Measurements from ENCODE around the gene THSD4. TPM values are rescaled to one million over a fixed set of nuclear protein-coding genes. Genes with fewer than 3 reads are reported as not detected.
"Not testable (repeated sequence)": the region's sequence is repeated elsewhere in the genome, so short reads cannot be mapped to it uniquely, and the experiment has no call there.

Gene THSD4
- total RNA-seq, 2 donors from 2014 or later: 0.08 TPM; not detected in 1

DNA sequence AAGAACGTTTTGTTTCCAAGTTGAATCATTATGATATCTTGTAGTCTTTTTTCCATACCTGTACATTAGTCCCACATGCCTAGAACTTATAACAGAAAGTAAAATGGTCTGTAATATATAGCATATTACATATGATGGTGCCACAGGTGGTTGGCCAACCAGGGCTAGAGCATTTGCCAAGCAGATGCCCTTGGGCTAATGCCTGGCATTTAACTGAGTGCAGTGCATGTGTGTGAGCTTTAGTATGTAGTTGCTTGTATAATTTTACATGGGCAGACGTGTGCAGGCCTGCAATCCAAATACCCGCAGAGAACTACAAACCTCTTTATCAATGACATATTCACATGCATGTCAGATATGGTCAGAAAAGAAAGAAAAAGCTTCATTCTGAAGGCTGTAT is 27.5 kb downstream of the THSD4 start:
- Mint-ChIP-seq H3K36me3 (ENCODE audit: low read depth) (no peaks in the 10 kb centered on the region), H3K27ac (no peak overlapping the region), H3K9me3 (no peaks in the 10 kb centered on the region), H3K27me3 (peaks cover 10% of the 10 kb centered on the region), H3K4me1 (no peaks in the 10 kb centered on the region), H3K4me3 (no peak overlapping the region)
- no peak for ATAC-seq (replicated peaks)

DNA sequence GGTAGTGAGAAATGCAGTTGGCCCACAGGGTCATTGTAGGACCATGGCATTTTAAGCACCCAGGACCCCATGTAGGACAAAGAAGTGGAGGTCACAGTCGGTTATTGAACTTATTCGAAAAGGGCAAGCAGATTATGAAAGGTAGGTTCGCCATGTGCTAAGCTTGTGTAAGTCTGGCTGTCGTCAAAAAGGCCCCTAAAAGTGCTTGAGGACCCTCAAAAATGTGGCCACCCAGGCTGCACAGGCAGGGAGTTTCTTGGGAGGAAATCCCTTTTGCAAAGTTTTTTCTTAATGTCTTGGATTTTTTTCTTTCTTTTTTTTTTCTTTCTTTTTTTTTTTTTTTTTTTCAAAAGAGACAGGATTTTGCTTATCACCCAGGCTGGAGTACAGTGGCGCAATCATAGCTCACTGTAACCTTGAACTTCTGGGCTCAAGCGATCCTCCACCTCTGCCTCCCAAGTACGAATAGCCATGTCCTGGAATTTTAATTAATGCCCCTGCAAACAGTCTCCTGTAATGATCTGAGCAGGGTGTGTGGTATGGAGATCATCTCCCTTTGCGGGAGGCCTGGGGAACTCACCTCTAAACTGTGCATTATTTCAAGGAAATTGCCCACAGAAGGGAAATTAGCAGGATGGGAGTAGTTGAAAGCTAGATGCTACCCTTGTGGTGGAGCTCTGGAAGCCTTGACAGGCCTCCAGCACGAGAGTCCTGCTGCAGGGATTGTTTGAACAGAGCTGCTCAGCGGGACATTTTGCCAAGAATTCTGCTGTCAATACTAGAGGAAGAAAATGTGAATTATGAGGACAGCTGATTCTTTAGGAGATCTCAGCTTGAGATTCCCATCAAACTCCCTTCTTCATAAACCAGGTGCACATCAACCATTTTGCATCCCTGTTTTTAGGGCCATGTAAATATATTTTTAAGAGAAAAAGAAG is 28.4 kb downstream of the THSD4 start:
- H3K27ac Mint-ChIP-seq: no peak overlapping the region

DNA sequence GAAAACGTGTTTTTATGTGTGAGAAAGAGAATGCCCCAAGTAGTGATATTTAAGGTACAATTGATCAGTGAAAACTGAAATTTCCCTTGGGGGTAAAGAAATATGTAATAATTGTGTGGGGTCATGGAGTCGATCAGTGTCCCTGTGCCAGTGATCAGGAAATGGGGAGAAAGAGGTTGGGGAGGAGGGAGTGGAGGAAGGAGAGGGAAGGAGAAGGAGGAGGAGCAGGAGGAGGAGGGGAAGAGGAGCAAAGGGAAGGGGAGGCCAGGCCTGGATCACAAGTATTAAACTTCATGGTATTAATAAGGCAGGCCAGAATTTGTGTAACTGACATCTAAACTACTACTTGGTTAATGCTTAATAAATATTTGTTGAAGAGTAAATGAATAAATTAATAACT is 30.4 kb downstream of the THSD4 start:
- Mint-ChIP-seq H3K9me3 (no peaks in the 10 kb centered on the region), H3K36me3 (ENCODE audit: low read depth) (no peaks in the 10 kb centered on the region), H3K4me1 (no peaks in the 10 kb centered on the region), H3K27me3 (peaks cover 9% of the 10 kb centered on the region), H3K4me3 (no peak overlapping the region), H3K27ac (no peak overlapping the region)
- no peak for ATAC-seq (replicated peaks)

More for the DNA sequence above, 28.4 kb downstream of the THSD4 start:
- no peaks in the 10 kb centered on the region for H3K9me3 Mint-ChIP-seq
- no peak for ATAC-seq (replicated peaks)
- H3K27me3 Mint-ChIP-seq: peaks cover 7% of the 10 kb centered on the region
- no peaks in the 10 kb centered on the region for H3K4me1 Mint-ChIP-seq
- no peaks in the 10 kb centered on the region for H3K36me3 Mint-ChIP-seq (ENCODE audit: low read depth)
- no peak overlapping the region for H3K4me3 Mint-ChIP-seq

DNA sequence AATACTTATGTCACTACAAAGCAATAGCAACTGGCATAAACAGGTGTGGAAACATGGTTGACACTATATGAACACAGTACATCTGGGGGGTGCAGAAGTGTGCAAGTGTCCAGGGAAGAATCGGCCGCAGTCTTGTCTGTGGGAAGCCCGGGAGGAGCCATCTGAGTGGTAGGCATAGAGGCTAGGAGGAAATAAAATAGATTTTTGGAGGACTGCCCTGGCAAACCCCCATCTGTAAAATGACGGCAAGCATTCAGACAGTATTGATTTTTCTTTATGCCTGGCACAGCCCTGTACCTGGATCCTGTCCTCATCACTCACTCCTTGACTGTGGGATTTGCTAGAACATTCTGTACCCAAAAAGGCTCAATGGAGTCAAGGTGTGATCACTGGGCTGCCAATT is 31.3 kb downstream of the THSD4 start:
- Mint-ChIP-seq H3K27me3 (peaks cover 9% of the 10 kb centered on the region), H3K9me3 (no peaks in the 10 kb centered on the region), H3K4me1 (no peaks in the 10 kb centered on the region), H3K4me3 (no peak overlapping the region), H3K36me3 (ENCODE audit: low read depth) (no peaks in the 10 kb centered on the region), H3K27ac (no peak overlapping the region)
- no peak for ATAC-seq (replicated peaks)

DNA sequence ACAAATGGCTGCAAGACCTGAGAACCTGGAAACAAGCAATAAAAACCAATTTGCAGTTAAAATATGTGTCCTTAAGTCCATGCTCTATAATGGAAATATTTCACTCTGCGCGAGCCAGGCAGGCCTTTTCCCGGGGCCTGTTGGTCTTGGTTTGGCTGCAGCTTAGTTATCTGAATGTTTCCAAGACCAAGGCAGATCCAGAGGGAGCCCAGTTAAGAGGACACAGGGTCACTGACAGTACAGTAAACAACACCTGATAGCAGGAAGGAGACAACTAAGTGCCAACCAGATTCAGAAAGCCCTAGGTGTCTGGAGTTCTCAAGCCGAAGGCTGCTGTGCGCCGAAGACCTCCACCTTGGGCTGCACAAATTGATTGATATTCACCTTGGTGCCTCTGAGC is 32.8 kb downstream of the THSD4 start:
- H3K4me1 Mint-ChIP-seq: no peaks in the 10 kb centered on the region
- no peak for ATAC-seq (replicated peaks)
- H3K4me3 Mint-ChIP-seq: no peak overlapping the region
- H3K27ac Mint-ChIP-seq: no peak overlapping the region
- H3K36me3 Mint-ChIP-seq (ENCODE audit: low read depth): no peaks in the 10 kb centered on the region
- peaks cover 9% of the 10 kb centered on the region for H3K27me3 Mint-ChIP-seq
- no peaks in the 10 kb centered on the region for H3K9me3 Mint-ChIP-seq

DNA sequence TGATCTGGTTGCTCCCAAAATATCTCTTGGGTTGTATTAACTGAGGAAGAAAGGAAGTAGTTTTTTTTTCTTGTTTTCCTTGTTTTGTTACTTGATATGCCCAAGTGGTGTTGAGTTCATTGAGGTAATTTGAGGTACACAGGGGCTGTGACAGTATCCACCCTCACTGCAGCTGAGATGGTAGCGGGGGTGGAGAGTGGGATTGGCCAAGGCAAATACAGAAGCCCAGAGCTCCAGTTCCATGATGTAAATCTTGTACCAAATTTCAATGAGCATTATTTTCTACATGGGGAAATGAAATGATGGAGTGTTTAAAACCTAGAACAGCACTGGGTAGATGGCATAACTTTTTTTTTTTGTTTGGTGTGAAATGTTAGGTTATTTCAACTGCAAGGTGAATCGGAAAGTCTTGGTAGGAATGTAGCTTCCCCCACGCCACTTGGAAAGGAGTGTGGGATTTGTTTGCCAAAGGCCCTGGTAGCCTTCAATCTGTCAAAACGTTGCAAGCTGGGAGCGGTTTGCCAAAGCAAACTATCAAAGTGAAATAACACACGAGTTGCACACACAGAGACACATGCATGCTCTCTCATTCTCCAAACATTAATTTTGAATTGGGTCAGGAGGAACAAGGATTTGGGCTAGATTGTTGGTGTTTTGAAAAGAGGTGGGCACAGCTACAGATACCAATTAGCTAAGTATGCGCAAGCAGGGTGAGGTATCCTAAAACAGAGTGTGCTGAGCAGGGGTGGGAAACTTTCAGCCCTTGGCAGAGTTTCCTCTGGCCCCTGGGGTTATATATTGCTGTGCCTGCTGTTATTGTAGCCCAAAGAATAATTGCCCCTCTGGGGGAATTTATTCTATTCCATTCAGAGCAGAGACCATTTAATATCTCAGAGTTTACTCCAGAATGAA is 34.6 kb downstream of the THSD4 start:
- no peak for ATAC-seq (replicated peaks)
- Mint-ChIP-seq H3K4me3 (no peak overlapping the region), H3K27me3 (peaks cover 6% of the 10 kb centered on the region), H3K9me3 (no peaks in the 10 kb centered on the region), H3K27ac (no peak overlapping the region), H3K4me1 (no peaks in the 10 kb centered on the region), H3K36me3 (ENCODE audit: low read depth) (no peaks in the 10 kb centered on the region)

- H3K27ac Mint-ChIP-seq: no peak overlapping the region
- H3K4me1 Mint-ChIP-seq: no peaks in the 10 kb centered on the region
- no peak for ATAC-seq (replicated peaks)
- no peak overlapping the region for H3K4me3 Mint-ChIP-seq
- peaks cover 6% of the 10 kb centered on the region for H3K27me3 Mint-ChIP-seq
- H3K9me3 Mint-ChIP-seq: no peaks in the 10 kb centered on the region
- no peaks in the 10 kb centered on the region for H3K36me3 Mint-ChIP-seq (ENCODE audit: low read depth)
Measured at GRCh38 chr15:71151081-71151480, 35.8 kb downstream of the THSD4 start.

GRCh38 chr15:71152542-71152941 is 37.3 kb downstream of the THSD4 start:
- Mint-ChIP-seq H3K4me1 (no peaks in the 10 kb centered on the region), H3K36me3 (ENCODE audit: low read depth) (no peaks in the 10 kb centered on the region), H3K27me3 (peaks cover 7% of the 10 kb centered on the region), H3K4me3 (no peak overlapping the region), H3K9me3 (no peaks in the 10 kb centered on the region), H3K27ac (no peak overlapping the region)
- no peak for ATAC-seq (replicated peaks)

- no peak for ATAC-seq (replicated peaks)
- H3K9me3 Mint-ChIP-seq: no peaks in the 10 kb centered on the region
- H3K4me1 Mint-ChIP-seq: no peaks in the 10 kb centered on the region
- H3K27ac Mint-ChIP-seq: no peak overlapping the region
- no peak overlapping the region for H3K4me3 Mint-ChIP-seq
- peaks cover 8% of the 10 kb centered on the region for H3K27me3 Mint-ChIP-seq
- no peaks in the 10 kb centered on the region for H3K36me3 Mint-ChIP-seq (ENCODE audit: low read depth)
Measured at GRCh38 chr15:71153823-71154524, 38.7 kb downstream of the THSD4 start.

DNA sequence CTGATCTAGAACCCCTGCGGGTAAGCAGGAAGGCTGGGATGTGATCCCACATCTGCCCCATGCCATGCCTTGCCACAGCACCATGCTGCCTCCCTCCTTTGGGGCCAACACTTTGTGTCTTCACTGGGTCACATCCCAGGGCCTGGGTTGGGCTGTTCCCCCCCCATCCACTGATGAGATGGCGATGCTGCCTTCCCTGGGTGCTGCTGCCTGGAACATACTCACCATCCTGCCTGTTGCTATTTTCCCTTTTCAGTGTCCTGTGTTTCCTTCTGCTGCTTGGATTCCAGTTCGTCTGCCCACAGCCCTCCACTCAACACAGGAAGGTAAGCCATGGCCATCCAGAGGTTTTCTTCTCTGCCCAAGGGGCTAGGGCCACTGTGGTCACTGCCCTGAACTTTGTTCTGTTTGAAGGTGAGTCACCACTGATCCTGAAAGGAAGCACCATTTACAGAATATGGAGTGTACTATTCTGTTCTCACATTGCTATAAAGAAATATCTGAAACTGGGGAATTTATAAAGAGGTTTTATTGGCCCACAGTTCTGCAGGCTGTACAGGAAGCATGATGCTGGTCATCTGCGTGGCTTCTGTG is 39.4 kb downstream of the THSD4 start:
- ATAC-seq (replicated peaks): no peak
- H3K27me3 Mint-ChIP-seq: peaks cover 6% of the 10 kb centered on the region
- no peaks in the 10 kb centered on the region for H3K36me3 Mint-ChIP-seq (ENCODE audit: low read depth)
- no peak overlapping the region for H3K27ac Mint-ChIP-seq
- no peak overlapping the region for H3K4me3 Mint-ChIP-seq
- H3K9me3 Mint-ChIP-seq: no peaks in the 10 kb centered on the region
- no peaks in the 10 kb centered on the region for H3K4me1 Mint-ChIP-seq

DNA sequence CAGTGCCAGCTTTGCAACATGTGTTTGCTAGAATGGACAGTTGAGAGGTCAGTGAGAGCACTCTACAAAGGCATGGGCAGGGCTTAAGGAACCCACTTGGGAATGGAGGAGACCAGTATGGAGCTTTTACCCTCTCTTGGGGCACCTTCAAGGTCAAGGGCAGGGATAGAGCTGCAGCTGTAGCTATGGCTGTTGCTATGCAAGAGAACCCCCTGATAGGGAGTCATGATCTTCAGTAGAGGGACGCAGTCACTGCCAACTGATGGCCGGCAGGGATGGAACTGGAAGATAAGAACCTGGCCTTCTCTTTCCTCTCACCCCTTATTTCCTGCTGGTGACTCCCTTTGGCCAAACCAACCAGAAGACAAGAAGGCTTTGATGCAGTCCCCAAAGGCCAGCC is 40.3 kb downstream of the THSD4 start:
- Mint-ChIP-seq H3K36me3 (ENCODE audit: low read depth) (no peaks in the 10 kb centered on the region), H3K4me3 (no peak overlapping the region), H3K9me3 (no peaks in the 10 kb centered on the region), H3K4me1 (no peaks in the 10 kb centered on the region), H3K27me3 (peaks cover 10% of the 10 kb centered on the region), H3K27ac (no peak overlapping the region)
- ATAC-seq (replicated peaks): no peak

DNA sequence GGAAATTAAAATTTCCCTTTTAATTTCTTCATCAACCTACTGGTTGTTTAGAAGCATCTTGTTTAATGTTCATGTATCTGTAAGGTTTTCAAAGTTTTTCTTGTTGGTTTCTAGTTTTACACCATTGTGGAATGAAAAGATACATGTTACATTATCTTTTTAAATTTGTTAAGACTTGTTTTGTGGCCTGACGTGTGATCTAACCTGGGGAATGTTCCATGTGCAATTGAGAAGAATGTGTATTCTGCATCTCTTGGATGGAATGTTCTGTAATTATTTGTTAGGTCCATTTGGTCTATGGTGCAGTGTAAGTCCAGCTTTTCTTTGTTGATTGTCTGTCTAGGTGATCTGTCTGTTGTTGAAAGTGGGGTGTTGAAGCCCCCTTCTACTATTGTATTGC is 45.7 kb downstream of the THSD4 start:
- ATAC-seq (replicated peaks): no peak
- no peaks in the 10 kb centered on the region for H3K4me1 Mint-ChIP-seq
- H3K4me3 Mint-ChIP-seq: no peak overlapping the region
- no peak overlapping the region for H3K27ac Mint-ChIP-seq
- peaks cover 7% of the 10 kb centered on the region for H3K9me3 Mint-ChIP-seq
- peaks cover 36% of the 10 kb centered on the region for H3K27me3 Mint-ChIP-seq
- H3K36me3 Mint-ChIP-seq (ENCODE audit: low read depth): no peaks in the 10 kb centered on the region

DNA sequence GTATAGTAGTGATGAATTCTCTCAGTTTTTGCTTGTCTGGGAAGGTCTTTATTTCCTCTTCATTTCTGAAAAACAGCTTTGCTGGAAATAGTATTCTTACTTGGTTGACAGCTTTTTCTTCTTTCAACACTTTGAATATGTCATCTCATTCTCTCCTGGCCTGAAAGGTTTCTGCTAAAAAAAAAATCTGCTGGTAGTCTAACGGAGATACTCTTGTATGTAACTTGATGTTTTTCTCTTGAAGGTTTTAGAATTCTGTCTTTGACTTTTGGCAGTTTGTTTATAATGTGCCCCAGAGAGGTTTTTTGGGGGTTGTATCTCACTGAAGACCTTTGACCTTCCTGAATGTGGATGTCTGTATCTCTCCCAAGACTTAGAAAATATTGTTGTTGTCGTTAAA is 47.0 kb downstream of the THSD4 start:
- Mint-ChIP-seq H3K9me3 (peaks cover 7% of the 10 kb centered on the region), H3K4me3 (no peak overlapping the region), H3K27me3 (peaks cover 46% of the 10 kb centered on the region), H3K27ac (no peak overlapping the region), H3K36me3 (ENCODE audit: low read depth) (no peaks in the 10 kb centered on the region), H3K4me1 (no peaks in the 10 kb centered on the region)
- no peak for ATAC-seq (replicated peaks)

DNA sequence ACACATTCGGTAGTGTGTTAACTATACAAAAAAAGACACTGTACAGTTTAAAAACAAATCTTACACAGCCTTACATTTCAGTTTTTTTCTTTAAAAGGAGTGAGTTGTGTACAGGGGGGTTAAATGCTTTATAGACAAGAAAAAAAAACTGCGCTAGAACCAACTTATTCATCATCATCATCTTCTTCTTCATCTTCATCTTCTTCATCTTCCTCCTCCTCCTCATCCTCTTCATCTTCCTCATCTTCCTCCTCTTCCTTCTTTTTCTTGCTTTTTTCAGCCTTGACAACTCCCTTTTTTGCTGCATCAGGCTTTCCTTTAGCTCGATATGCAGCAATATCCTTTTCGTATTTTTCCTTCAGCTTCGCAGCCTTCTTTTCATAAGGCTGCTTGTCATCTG is 49.3 kb downstream of the THSD4 start:
- H3K36me3 Mint-ChIP-seq (ENCODE audit: low read depth); ATAC-seq (replicated peaks); H3K4me1 Mint-ChIP-seq; H3K27ac Mint-ChIP-seq; H3K4me3 Mint-ChIP-seq; H3K9me3 Mint-ChIP-seq: not testable (repeated sequence)
- peaks cover 62% of the 10 kb centered on the region for H3K27me3 Mint-ChIP-seq

All from activated T-helper 17 cell treated with anti-CD3 and anti-CD28 coated beads, Interleukin-2, amount 50 U/mL, for 72 hours (primary cell).